ENCODE measurements around the gene ZNF277.

GRCh38 chr7:112266141-112266540, 59.6 kb downstream of the ZNF277 start:
- TF ChIP-seq POLR2A (IDR thresholded peaks at IDR 0.05; ENCODE audit: low read depth, low read length) (no peak), TAF1 (IDR thresholded peaks at IDR 0.05; ENCODE audit: low read depth, low read length) (no peak), POLR2AphosphoS5 (IDR thresholded peaks at IDR 0.05; ENCODE audit: low read depth, low read length) (no peak)
